GM18499 (cell line): Measurements from ENCODE around the gene SUSD3.

Experiments used
- ATAC-seq: cut with Tn5 transposase; IDR thresholded peaks from one replicate; pipeline ENCODE4 v1.9.1; 2021; ENCODE audit warnings: moderate number of reproducible peaks; ENCODE audit not compliant: insufficient read depth, unreplicated experiment

SUSD3 gene

GRCh38 chr9:93072383-93072795 lies 13.9 kb downstream of the SUSD3 start:
- ATAC-seq: no peak

DNA sequence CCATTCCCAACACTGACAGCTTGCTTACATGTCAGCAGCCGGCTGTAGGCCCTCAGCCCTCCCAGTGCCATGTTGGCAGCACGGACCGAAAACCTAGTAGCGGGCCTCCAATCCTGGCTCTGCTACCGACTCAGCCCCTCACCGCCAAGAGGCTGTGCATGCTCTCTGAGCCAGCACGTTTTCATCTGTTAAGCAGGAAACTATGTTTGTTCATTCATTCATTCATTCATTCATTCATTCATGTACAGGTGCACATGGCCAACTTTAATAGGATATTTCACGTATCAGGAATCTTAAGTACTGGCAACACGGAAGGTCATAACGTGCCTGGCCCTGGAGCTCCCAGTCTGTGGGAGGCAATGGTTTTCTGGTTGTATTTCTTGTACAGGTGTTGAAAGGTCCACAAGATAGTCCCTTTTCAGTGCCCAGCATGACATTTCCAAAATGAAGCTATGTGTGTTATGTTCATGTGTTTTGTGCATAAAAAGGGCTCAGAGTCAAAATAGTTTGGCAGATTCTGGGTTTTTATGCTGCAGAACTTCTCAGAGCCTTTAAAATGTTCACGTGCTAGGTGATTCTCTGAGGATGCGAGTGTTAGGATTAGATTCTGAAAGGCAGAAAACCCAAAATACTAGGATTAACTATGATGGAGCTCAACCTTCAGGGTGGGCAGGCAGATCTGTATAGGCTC lies 17.7 kb downstream of the SUSD3 start:
- ATAC-seq: no peak

DNA sequence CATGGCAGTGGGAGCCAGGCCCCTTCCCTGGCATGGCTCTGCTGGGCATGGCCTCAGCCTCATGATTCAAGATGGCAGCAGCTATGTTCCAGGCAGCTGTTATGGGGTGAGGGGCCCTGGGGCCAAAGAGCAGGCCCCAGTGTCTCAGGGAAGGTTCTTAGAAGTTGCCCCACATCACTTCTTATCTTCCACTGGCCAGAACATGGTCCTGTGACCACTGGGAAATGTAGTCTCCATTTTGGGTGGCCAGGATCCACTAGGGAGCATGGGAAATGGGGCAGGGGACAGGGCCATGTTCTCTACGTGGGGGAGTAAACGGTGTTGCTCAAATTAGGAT lies 18.3 kb downstream of the SUSD3 start:
- ATAC-seq: no peak

GRCh38 chr9:93077367-93077766 lies 18.9 kb downstream of the SUSD3 start:
- ATAC-seq: no peak

DNA sequence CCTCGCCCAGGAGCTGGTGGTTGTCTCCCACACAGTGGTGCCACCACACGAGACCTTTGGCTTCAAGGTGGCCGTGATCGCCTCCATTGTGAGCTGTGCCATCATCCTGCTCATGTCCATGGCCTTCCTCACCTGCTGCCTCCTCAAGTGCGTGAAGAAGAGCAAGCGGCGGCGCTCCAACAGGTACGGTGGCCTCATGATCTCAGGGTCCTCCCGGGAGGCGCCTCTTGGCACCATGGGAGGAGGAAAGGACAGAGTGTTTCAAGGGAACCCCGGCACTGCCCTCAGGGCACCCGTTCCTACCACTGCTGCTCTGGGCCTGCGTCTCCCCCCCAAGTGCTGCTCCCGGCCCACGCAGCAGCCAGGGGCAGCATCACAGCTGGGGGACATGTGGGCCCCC lies 19.3 kb downstream of the SUSD3 start:
- no peak for ATAC-seq

- no peak for ATAC-seq
These were observed 20.9 kb downstream of the SUSD3 start for GRCh38 chr9:93079371-93079770.

DNA sequence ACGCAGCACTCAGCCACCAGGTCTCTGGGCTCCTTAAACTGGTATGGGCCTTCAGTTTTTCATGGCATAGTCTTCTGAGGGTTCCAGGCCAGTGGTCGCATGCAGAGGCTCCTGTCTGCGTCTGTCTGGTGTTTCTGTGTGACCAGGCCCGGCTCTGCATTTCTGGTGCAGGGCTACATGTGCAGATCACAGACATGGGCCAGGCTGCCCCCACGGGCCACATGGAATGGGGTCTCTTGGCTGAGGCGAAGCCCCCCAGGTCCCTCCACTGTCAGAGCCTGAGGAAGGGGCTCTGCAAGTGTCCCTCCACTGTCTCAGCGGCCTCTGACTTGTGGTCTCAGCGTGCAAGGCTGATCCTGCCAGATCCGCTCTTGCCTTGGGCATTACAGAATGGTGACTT lies 21.9 kb downstream of the SUSD3 start:
- ATAC-seq: no peak

GRCh38 chr9:93081081-93081529 lies 22.6 kb downstream of the SUSD3 start:
- ATAC-seq: no peak

DNA sequence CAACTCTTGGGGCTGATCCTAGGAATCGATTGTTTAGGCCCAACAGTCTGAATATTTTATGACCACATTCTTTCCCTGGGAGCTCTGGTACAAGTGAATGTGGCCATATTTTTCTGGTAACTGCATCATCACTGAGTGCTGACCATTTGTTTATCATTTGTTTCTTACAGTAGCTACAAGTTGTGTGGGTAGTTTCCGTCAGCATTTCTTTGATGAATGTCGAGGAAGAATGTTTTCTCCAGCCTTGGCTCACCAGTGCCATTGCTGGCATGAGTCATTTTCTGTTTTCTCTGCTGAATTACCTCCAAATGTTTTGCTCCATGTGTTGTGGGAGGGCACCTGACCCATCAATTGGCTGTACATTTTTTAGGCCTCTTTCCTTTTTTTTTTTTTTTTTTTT lies 23.4 kb downstream of the SUSD3 start:
- ATAC-seq: no peak

- ATAC-seq: no peak
These were observed 24.4 kb downstream of the SUSD3 start for GRCh38 chr9:93082841-93083411.

- ATAC-seq: no peak
These were observed 25.3 kb downstream of the SUSD3 start for GRCh38 chr9:93083592-93084470.

DNA sequence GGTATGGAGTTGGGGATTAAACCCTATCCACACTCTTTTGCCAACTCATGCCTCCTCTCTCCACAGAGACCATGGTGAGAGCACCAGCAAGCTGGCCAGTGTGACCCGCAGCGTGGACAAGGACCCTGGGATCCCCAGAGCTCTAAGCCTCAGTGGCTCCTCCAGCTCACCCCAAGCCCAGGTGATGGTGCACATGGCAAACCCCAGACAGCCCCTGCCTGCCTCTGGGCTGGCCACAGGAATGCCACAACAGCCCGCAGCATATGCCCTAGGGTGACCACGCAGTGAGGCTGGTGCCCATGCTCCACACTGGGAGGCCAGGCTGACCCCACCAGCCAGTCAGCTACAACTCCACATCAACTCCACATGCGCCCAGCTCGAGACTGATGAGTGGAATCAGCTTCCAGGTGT lies 26.0 kb downstream of the SUSD3 start:
- no peak for ATAC-seq

- no peak for ATAC-seq
These were observed 27.2 kb downstream of the SUSD3 start for GRCh38 chr9:93085676-93086075.

GRCh38 chr9:93086447-93087224 lies 28.1 kb downstream of the SUSD3 start:
- no peak for ATAC-seq

DNA sequence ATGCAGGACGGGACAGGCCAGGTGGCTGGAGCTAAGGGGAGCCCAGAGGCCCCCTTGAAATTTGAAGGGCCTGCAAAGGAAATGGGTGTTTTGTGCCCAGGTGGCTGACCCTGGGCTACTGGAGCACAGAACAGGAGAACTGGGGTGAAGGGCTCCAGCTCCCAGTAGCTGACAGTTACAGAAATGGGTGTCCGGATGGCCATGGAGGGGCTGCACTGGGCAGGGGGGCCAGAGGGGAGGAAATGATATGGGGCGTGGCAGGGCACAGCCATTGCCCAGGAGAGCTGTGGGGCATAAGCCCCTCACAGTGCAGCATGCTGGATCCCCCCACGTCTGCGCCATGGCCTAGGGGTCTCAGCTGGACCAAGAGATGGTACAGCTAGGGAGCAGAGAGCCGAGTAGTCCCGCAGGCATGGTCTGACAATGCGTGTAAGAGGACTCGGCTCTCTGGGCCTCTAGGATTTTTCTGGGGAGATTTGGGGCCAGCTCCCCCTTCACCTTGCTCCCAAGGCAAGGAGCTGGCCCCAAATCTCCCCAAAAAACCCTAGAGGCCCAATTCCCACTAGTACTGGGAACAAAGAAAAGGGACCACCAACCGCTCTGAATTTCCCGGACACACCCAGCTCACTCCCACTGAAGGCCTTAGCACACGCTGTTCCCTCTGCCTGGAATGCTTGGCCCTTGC lies 29.6 kb downstream of the SUSD3 start:
- no peak for ATAC-seq

DNA sequence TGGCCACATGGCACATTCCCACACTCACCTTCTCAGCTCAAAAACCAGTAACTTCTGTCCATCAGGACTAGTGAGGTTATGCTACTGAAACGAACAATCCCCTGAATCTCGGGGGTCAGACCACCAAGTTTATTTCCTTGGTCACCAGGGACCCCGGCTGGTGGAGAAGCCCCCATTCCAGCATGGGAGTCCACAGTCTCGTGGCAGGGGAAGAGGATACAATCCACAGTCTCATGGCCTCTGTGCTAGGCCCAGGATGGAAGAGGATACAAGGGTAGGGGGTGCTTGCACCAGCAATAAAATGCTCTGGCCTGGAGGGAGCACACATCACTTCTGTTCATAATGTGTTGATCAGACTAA lies 30.1 kb downstream of the SUSD3 start:
- no peak for ATAC-seq

GRCh38 chr9:93089024-93089423 lies 30.5 kb downstream of the SUSD3 start:
- no peak for ATAC-seq

DNA sequence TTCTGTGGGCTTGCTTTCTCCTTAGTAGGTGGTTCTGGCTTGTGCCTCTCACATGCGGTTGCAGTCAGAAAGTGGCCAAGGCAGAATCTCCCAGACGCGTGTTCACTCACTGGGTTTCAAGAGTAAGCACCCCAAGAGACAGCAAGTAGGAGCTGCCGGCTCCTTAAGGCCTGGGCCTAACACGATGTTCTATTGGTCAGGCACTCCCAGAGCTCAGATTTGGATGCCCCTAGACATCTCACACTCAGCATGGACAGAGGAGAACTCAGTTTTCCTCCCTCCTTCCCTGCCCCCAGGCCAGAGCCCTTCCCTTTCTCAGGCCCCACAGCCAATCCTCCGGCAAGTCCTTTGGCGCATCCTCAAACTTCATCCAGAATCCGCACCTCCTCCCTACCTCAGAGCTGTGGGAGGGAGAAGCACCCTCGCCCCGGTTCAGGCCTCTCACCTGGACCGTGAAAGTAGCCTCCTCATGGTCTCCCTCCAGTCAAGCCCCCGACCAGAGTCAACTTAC lies 31.0 kb downstream of the SUSD3 start:
- ATAC-seq: no peak

- no peak for ATAC-seq
These were observed 31.7 kb downstream of the SUSD3 start for GRCh38 chr9:93090091-93090655.

DNA sequence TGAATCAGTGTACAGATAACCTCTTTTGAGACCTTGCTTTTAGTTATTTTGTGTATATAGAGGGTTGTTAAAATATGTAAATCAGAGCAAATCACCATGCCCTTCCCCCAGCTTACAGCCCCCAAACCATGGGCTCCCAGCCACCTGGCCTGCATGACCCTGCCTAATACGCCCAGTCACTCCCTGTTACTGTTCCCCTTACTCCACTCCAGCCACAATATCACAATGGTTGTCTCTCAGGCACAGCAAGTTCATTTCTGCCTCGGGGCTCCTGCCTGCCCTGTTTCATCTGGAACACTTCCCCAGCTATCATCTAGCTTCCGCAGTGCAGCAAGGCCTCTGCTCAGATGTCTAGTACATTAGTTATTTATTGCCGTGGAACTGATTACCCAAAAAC lies 32.6 kb downstream of the SUSD3 start:
- no peak for ATAC-seq
